Stimulated activated CD8-positive, alpha-beta memory T cell treated with anti-CD3 and anti-CD28 coated beads, Interleukin-7, amount 100 ng/mL, for 24 hours (primary cell): ENCODE results near the gene DCAF17.
"Not testable (repeated sequence)": the region's sequence is repeated elsewhere in the genome, so short reads cannot be mapped to it uniquely, and the experiment has no call there.

Source experiments
- DNase-seq: peaks from one replicate; pipeline ENCODE4 v3.0.0-alpha.2; 2020; ENCODE audit warnings: low read depth

The DCAF17 gene

DNA sequence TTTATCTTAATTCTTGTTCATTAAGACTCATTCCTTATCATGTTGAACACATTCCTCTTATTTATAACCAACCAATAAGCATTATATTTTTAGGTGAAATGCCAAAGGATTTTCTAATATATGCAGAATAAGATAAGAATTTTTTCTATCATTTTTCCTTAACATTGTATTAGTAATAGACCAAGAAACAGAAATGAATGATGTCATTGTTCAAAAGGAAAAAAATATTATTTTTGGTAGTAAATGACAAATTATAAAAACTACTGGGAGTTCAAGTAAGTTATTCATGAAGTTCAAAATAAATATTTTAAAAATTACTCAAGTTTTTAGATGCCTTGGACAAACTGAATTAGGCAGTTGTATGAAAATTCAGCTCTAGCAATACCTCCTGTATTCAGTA lies 25.5 kb downstream of the DCAF17 start:
- no peak for DNase-seq

DNA sequence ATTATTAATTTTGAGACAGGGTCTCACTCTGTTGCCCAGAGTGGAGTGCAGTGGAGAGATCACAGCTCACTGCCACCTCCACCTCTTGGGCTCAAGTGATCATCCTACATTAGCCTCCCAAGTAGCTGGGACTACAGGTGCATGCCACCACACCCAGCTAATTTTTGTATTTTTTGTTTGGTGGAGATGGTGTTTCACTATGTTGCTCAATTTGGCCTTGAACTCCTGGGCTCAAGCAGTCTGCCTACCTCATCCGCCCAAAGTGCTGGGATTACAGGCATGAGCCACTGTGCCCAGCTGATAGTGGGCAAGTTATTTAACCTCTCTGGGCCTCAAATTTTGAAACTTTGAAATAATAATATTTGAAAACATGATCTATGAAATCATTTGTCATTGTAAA lies 26.5 kb downstream of the DCAF17 start:
- no peak for DNase-seq

DNA sequence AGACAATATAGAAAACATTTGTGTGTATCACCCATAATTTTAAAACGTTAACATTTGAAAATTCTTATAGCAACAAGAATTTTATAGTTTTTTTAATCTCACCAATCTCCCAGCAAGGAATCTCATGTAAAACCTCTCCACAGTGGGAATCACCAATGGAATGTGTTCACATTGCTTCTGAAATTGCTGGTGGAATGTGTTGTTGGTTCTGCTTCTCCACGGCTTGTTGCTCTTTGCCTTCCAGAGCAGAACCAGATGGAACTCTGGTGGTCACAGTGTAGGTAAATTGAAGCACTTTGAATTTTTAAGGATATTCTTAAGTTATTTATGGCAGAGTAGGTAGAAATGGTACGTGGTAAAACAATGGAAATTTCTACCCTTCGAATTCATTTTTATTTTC lies 35.1 kb downstream of the DCAF17 start:
- DNase-seq, result no peak

DNA sequence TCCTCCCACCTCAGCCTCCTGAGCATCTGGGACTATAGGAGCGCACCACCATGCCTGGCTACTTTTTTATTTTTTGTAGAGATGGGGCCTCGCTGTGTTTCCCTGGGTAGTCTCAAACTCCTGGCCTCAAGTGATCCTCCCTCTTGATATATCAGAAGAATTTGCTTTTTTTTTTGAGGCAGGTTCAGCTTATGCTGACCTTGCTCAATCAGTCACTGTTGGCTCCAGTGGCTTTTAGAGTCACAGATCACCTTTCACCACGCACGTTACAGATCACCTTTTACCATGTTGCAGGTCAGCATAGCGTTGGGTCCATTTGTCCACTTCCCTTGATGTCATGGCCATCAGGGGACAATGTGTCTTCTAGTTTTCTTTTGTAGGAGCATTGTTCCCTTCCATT lies 36.1 kb downstream of the DCAF17 start:
- no peak for DNase-seq

DNA sequence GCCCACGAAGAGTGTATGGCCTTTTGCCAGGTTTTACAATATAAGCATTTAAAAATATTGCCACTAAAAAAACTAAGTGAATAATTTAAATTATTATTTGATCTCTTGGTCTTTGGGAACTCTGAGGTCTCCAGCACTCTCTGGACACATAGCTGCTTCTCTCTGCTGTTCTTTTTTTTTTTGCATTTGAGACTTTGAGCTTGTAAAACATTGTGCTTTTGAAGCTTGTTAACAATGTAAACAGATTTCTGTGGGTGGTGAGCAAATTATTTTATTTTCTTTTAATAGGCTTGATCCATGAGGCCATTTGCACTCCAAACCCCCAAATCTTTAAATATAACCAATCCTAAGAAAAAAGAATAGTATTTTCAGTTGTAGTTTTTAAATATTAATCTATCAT lies 42.0 kb downstream of the DCAF17 start:
- no peak for DNase-seq

DNA sequence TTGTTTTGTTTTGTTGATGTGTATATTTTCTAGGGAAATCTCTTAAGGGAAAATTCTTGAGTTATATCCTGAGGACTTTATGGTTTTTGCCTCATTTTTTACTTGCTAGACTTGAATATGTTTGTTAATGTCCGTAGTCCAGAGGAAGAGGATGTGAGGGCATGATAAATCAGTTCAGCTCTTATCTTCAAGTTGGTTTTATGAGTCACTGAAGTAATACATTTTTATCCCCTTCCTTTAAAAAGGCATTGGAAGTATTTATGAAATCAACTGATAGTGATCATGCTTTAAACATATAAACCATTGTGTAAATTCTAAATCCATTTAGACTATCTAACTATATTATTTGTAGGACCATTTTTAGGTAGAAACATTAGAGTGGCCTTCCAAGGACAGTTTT lies 44.3 kb downstream of the DCAF17 start:
- no peak for DNase-seq

DNA sequence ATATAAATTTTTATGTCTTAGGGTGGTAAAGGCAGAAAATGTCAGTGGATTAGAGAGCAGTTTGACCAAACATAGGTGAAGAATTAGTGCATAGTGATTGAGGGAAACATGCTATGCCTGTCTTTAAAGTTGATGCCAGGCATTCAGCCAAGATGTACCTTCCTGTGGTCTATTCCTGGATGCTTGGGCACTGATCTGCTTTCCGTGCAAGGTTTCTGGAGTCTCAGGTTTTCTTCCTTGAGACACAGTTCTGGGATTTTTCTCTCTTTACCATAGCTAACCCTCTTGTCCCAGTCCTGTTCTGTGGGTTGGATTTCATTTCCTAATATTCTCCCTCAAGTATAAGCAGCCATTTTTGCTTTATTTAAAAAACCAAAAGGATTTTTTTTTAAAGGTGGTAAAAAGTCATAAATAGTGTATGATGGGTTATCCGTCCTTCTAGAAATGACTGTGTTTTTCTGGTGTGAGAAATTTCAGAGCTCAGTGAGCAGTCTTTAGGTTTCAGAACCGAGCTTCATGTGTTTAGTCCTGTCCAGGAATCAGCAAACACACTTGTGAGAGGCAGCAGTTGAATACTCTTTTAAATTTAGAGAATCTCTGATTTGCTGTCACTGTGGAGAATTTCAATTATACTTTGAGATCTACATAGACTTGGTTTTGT lies 45.3 kb downstream of the DCAF17 start:
- no peak for DNase-seq

DNA sequence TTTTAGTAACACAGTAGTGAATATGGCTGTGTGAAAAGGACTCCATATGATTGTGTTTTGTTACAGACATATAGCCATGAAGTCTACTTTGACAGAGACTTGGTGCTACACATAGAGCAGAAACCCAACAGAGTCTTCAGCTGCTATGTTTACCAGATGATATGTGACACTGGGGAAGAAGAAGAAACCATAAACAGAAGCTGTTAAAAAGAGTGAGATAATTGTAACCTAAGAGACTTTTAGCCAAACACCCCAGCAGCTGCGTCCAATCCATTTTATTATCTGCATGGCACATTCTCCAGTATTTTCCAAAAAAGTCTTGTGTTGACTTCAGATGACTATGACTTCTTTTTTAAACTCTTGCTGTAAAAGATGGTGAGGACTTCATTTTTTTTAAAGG lies 46.9 kb downstream of the DCAF17 start:
- no peak for DNase-seq

DNA sequence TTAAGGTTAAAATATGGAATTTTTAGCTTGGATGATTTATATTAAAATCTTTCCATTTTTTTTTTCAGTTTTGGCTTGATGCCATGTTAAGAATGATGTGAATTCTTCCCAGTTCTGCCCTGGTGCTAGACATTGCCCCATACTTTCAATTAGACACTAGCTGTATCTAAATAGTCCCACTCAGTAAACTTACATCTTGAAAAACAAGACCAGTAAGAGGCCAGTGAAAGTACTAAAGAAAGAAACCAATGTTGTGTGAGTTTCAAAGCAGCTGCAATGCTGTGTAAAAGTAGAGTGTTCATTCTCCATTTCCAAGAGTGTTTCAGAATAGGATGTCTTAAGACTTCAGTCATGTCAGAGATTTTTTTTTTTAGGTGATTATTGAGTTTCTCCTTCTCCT lies 48.3 kb downstream of the DCAF17 start:
- DNase-seq, result no peak

DNA sequence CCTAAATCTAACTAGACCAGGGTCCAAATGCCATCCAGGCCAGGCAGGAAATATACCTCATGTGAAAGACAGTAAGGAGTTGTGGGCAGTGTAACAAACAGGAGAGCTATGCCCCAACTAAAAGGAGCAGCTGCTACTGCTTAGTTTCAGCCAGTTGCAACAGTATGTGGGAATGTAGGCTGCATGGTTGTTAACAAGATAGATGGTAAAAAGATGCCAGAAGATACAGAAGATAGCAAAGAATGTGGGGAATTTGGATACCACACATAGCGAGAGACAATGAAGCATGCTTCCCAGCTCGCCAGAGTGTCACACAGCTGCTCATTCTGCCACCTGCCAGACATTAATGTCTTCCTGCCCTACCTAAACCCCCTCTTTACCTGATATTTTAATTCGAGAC lies 48.9 kb downstream of the DCAF17 start:
- no peak for DNase-seq

DNA sequence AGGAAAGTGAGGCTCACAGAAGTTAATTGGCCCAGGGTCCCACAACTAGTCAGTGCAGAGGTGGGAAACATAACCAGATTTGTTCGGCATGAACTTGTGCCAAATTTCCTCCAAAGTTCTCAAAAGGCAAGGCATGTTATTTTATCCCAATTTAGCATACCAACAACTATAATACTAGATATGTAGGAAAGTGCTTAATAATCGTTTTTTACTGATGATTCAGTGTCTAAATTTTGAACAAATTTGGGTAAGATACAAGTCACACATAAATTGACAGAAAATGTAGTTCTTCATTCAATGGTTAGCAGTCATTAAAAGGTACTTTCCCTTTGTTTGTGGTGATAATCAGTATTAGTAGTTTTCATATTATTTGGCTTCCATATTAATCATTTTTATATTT lies 49.8 kb downstream of the DCAF17 start:
- no peak for DNase-seq

DNA sequence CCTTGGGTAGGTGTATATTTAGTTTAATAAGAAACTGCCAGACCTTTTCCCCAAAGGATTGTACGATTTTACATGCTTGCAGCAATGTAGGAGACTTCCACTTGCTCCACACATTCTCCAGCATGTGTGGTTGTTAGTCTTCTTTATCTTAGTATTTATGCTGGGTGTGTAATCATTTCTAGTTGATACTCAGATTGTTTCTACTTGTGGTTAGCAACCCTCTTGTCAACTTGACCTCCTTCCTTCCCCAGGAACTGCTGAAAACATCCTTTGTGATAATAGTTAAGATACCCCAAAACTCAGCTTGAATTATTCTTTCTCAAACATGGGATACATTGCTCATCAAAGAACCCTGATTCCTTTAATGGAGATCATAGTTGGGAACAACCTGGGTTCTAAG lies 51.1 kb downstream of the DCAF17 start:
- no peak for DNase-seq

DNA sequence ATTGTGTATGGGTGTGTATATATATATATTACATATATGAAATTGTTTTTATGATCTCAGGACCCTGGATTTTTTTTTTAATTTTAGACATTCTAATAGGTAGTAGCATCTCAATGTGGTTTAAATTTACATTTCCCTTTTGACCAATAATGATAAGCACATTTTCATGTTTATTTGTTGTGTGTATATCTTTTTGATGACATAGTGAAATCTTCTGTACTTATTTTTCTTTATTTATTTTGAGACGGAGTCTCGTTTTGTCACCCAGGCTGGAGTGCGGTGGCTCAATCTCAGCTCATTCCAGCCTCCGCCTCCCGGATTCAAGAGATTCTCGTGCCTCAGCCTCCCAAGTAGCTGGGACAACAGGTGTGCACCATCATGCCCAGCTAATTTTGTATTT lies 53.2 kb downstream of the DCAF17 start:
- no peak for DNase-seq

DNA sequence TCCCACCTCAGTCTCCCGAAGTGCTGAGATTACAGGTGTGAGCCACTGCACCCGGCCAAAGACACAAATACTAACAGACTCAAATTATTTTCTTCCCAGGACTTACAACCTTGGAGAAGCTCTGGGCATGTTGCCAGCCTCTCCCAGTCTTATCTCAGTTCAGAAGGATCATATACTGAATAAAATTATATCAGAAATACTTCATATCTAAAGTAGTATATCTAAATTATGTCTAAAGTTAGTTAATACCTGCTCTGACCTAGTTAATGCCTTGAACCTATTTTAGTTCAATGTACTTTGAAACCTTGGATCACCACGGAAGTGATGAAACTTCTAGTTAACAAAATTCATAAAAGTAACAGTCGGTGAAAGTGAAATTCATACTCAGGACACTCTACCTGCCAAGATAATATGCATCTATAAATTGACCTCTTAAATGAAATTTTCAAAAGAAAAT lies 53.8 kb downstream of the DCAF17 start:
- DNase-seq, result no peak

DNA sequence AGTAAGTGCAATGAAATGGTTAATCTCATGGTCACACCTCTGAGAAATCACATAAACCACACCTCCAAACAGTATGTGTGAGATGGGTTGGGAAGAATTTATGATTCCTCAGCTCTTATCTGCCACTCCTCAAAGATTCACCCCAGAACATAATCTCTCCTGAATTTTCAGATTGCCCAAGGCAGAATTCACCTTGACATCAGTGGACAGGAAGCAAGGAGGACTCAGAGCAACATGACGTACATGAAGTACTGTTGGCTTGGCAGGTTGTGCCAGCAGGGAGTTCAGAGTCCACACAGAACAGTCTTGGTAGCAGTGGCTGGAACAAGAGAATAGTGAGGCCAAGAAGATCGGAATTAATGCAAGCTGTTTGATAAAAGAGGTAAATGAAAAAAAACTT lies 56.6 kb downstream of the DCAF17 start:
- DNase-seq, result no peak

DNA sequence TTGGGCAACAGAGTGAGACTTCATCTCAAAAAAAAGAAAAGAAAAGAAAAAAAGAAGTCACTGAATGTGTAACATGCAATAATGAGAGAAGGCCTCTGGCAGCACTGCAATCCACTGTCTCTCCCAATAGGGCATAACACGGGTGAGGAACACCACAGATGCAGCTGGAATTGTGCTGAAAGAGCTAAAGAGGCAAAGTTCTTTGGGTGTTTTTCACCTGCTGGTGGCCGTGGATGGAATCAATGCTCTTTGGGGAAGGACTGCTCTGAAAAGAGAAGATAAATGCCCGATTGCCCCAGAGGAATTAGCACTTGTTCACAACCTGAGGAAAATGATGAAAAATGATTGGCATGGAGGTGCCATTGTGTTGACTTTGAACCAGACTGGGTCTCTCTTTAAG lies 57.3 kb downstream of the DCAF17 start:
- DNase-seq, result no peak

DNA sequence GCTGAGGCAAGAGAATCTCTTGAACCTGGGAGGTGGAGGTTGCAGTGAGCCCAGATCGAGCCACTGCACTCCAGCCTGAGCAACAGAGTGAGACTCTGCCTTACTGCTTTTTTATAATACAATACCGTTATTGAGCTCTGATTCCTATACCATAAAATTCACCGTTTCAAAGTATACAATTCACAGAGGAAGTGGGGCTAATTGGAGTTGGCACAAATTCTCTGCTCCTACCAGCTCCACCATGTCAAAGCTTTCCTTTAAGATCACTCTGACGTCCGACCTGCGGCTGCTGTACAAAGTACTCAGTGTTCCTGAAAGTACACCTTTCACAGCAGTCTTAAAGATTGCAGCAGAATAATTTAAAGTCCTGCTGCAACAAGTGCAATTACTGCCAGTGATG lies 58.6 kb downstream of the DCAF17 start:
- no peak for DNase-seq

DNA sequence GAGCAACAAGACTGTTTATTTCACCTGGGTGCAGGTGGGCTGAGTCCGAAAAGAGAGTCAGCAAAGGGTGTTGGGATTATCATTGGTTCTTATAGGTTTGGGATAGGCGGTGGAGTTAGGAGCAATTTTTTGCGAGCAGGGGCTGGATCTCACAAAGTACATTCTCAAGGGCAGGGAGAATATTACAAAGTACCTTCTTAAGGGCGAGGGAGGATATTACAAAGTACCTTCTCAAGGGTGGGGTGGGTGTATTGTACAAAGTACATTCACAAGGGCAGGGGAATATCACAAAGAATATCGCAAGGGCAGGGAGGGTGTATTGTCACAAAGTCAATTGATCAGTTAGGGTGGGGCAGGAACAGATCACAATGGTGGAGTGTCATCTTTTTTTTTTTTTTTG lies 63.6 kb downstream of the DCAF17 start:
- DNase-seq, result not testable (repeated sequence)

DNA sequence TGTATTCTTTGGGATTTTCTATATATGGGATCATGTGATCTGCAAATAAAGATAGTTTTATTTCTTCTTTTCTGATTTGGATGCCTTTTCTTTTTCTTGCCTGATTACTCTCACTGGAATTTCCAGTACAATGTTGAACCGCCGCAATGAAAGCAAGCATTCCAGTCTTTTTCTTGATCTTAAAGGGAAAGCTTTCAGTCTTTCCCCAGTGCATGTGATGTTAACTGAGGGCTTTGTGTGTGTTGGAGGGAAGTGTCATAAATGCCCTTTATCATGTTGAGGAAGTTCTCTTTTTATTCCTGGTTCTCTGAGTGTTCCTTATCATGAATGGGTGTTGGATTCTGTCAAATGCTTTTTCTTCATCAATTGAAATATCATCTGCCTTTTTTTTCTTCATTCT lies 71.3 kb downstream of the DCAF17 start:
- no peak for DNase-seq

DNA sequence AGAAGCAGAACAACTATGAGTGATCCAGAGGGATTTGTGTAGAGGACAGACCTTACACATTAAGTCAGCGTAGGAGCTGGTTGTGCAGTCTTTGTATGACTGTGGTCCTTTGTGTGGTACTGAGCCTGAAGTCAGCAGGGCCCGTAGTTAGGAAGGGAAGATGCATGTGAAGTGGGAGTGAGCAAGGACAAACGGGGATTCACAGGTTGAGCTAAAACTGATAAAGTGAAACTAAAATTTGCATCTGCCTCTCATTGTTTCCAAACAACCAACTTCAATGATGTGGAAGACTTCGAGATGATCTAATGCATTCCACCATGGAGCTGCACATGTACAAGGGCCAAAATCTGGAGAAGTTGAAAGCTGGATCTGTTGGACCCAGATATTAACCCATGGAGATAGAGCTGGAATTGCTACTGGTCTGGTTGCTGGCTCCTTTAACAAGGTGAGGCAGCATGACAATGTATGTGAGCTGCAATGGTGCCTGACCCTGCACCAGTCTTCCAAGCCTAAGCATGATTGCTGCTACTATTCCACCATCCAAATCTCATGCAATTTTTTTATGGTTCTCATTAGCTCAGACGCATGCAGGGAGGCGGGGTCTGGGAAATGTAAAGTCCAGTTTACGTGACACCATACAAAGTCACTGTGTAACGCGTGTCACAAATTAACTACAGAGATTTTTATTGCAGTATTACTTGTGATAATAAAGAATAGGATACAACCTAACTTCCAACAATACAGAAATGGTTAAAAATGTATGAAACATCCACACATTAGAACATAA lies 76.1 kb downstream of the DCAF17 start:
- no peak for DNase-seq

DNA sequence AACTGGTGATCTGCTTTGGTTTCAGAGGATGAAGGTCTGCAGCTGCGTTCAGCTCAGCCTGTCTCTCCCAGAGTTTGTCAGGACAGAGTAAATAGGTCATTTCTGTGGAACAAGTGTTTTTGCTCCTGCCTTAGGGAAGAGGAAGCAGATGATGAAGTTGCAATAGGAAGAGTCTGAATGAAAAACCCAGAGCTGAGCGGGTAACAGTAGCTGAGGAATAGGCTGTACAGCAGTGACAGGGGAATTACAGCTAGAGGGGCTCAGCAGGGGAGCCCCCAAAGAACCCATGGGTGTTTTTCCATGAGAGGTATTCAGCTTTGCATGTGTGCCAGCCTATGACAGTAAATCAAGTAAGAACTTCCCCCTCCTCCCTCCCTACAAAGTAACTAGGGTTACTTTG lies 78.0 kb downstream of the DCAF17 start:
- no peak for DNase-seq

DNA sequence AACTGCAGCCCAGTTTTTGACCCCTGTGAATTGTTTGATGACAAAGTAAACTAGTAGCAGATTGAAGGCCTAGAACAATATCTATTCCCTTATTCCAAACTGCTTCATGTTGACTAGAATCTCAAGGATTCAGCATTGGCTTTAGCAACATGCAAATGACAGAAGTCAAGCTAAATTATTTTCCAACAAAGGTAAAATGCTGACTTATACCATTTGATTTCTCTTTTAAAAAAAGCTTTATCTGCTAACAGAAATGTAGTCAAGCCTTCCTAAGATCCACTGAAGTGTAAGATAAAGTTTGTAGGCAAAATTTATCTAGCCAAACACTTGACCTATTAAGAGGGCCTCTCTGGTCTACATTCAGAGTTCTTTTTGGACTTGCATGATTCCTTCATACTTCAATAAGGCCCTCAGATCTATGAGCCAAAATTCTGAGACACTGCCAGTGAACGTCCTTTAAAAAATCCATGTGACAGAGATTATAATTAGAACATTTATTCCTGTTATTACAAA lies 78.7 kb downstream of the DCAF17 start:
- DNase-seq, result no peak

DNA sequence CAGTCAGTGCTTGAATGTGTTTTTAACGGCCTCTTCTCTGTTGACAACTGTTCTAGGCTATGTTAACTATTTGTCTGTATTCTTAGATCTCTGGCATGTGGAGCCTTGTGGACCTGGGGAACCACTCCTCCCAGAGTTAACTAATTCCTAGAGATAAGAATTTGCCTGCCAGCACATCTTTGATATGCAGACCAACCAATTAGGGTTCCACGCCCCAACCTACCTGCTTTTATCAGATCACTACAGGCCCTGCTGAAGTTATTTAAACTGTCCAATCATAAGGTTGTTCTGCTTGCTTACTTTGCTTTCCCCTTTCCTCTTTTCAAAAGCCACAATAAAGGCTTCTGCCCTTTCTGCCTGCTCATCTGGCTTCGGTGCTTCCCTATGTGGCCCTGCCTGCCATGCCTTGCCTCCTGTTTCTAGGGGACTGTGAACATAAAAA lies 79.7 kb downstream of the DCAF17 start:
- DNase-seq, result no peak
